Measurements from ENCODE around the gene MAPK8IP2.

MAPK8IP2 gene

DNA sequence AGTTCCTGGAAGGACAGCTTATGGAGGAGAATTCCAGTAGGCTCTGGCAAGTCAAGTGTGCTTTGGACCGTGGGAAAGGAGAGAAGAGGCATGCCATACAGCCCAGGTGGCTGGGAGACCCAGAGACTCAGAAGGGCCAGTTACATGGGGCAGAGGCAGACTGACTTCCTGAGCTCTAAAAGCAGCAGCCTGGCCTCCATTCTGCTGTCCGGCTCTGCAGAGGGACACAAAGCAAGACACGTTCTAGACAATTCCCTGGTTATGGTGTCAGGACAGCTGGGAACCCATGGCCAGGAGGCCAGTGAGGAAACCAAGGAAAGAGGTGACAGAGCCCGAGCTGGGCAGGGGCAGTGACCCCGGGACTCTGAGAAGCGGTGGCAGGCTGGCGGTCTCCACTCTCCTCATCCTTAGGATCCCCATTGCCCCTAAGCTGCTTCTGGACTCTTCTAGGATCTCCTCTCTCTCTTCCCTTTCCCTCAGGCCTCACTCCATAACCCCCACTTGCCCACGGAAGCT is 25.1 kb upstream of the MAPK8IP2 start:
- no peak for DNase-seq (ENCODE audit: low read depth in 2 of 2)

DNA sequence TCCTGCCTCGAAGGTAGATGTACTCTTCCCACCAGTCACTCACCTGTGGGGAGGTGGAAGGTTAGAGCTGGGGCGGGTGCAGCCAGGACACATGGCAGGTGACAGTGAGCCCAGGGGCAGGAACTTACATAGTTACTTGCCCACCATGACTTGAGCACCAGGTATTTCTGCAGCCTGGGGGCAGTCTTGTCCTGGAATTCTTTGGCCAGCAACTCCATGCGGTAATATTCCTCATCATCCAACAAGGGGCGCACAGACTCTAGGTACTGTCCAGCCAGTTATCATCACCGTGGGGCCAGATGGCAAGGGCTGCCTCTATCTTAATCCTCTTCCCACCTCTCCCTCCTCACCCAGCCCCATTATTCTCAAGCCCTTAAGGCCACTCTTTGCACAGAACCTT is 24.5 kb upstream of the MAPK8IP2 start:
- DNase-seq (ENCODE audit: low read depth in 2 of 2), result no peak

DNA sequence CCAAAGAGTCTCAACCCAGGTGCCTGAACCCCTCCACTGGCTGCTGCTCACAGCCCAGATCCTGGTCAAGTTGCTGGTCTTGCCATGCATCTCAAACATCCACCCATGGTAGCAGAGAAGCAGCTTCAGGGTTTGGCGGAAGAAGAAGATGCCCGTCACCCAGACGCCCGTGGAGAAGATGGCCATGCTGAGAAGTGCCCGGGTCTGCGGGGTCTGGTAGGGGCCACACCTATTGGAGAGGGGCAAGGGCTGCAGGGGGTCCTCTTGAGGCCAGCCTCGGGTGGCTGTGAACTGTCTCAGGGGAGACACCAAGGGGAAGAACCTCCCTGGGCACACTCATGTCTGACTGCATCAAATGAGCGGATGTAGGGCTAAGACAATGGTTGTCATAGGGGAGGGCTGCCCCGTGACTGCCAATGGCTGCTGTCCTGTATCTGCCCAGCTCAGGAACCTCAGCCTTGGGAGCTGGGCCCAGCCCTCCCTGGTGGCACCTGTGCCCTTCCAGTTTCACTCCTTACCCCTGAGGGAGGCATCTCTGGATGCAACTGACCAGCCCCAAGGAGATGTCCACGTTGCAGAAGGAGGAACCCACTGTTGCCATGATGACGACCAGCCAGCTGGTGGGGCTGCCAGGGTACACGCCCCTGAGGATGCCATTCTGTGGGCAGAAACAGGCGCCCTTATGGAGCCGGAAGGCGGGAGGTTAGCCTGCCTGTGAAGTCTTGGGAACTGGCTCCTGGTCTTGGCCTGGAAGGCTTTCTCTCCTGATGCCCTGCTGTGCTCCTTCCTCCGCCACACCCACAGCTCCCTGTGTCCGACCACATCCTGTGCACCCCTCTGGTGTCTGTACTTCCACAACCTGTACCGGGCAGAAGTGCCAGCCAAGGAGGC is 23.5 kb upstream of the MAPK8IP2 start:
- DNase-seq (ENCODE audit: low read depth in 2 of 2), result no peak

DNA sequence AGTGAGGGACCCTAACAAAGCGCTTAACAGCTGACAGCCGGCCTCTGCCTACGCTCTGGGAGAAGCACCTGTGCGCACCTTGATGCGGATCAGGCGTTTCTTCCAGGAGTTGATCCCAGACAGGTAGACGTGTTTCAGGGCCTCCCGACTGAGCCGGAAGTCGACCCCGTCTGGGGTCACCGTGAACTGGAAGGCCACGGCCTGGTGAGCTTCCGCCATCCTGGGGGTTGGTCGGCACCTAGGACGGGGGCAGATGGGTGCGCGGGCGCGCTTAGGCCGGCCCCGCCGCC is 23.0 kb upstream of the MAPK8IP2 start:
- DNase-seq (ENCODE audit: low read depth in 2 of 2), result no peak

DNA sequence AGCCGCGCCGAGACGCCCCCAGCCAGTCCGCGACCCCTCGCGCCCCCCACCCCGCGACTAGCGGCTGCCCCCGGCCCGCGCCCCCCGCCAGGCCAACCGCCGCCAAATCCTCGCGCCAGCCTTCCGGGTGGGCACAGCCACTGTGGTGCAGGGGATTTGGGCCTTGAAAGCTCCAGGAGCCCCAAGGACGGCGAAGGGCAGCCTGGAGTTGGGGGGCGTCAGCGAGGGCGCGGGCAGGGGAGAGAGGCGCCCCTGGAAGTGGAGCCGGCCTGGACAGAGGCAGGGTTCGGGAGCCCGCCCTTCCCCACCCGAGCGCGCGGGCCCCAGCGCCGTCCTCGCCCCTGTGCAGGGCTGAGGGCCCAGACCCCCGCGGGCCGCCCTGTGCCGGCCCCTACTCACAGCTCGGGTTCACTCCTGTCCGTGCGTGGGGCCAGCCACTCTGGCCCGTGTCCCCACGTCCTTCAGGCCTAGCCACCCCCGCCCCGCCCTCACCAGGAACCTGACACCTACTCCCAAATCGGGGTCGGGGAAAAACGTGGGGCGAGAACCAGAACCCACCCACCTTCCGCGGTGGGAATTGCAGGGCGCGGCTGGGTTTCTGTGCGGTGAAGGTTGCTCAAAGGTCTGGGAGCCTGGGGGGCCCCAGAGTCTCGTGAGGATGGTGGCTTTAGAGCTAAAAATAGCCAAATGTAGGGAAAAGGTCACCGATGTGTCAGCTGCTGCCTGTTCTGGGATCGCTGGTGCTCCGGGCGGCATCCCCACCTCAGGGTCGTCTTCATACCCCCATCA is 22.4 kb upstream of the MAPK8IP2 start, which contains the start of gene CPT1B:
CPT1B (minus strand) TSS at position 441 of the 789 bp plus-strand sequence. CDS start 512 bp downstream, outside the sequence.
- no peak for DNase-seq (ENCODE audit: low read depth in 2 of 2)

DNA sequence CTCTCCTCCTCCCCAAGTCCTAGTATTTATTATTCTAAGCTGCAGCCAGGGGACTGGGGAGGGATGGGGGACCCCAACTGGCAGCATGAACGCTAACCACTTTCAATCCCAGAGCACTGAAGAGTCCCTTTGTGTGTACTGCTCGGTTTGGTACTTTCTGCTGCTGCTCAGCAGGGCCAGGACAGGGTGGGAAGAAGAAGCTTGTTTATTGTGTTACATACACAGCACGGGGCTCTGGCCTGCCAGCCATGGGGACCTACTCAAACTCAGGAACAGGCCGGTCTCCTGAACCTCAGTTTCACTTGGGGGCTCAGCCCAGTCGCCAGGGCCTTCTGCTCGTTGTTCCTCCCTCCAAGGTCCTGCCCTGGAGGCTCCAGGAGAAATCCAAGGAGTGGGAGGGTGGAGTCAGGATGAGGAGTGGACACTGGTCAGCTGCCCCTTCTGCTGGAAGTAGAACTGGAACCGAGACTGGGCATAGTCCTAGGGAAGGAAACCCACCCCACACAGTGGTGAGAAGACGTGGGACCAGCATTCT is 21.8 kb upstream of the MAPK8IP2 start:
- DNase-seq (ENCODE audit: low read depth in 2 of 2), result no peak

DNA sequence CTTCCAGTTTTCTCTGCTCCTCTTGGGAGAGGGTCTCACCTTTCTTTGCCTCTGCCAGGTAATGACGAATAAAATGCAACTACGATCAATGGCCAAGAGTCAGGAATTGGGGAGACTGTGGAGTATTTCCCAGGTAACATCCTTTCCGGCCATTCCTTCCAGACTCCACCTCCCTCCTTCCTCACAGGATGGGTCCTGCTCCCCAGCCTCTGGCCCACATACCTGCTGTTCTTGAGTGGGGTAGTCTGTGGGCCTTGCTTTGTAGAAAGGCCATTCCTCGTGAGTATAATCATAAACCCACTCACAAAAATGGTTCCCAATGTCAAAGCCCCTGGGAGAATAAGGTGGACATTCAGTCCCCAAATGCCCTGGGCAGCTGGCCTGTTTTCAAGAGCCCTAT is 20.8 kb upstream of the MAPK8IP2 start:
- no peak for DNase-seq (ENCODE audit: low read depth in 2 of 2)

DNA sequence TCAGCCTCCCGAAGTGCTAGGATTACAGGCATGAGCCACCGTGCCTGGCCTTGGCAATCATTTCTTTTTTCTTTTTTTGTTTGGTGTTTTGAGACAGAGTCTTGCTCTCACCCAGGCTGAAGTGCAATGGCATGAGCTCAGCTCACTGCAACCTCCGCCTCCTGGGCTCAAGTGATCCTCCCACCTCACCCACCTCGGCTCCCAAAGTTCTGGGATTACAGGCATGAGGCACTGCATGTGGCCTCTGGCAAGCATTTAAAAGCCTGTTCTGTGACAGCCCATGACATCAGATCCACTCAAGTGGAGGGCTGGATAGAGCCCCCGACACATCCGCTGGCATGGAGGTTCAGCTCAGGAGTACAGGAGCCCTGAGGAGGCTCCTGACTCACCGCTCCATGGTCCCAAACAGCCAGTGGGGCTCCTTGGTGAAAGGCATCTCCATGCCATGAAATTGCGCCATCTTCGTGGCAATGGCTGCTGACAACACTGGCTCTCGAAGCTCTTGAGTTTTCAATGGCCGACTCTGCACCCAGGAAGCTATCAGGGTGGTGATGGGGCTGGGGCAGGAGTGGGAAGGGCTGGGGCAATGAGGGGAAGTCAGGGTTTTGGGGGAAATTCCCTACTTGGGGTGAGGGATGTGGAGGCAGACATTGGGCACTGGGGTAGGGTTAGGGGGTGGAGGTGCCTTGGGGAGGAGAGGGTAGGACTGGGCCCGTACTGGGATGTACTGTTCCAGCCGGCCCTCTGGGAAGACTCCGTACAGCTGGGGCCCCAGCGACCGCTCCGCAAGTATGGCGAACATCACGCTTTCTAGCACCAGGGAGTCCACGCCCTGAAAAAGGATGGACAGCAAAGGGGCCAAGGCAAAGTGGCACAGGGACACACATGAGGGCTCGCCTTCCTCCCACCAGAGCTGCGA is 19.3 kb upstream of the MAPK8IP2 start:
- no peak for DNase-seq (ENCODE audit: low read depth in 2 of 2)

DNA sequence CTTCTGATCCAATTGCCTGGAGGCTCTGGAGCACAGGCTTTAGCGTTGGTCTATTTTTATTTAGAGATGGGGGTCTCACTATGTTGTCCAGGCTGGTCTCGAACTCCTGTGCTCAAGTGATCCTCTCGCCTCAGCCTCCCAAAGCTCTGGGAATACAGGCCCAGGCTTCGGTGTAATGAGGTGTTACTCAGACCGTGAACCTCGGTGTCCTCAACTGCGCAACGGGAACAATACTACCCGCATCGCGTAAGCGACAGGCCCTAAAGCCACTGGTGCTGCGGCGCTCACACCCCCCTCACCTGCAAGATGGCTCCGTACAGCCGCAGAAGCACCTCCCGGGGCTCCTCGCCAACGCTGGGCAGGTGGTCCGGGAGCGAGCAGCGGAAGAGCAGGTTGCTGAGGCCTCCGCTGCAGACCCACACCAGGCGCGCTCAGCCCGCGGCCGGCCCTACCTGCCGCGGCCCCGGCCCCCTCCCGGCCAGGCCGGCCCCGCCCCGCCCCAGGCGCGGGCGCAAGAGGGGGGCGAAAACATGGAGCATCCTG is 18.6 kb upstream of the MAPK8IP2 start:
- no peak for DNase-seq (ENCODE audit: low read depth in 2 of 2)

DNA sequence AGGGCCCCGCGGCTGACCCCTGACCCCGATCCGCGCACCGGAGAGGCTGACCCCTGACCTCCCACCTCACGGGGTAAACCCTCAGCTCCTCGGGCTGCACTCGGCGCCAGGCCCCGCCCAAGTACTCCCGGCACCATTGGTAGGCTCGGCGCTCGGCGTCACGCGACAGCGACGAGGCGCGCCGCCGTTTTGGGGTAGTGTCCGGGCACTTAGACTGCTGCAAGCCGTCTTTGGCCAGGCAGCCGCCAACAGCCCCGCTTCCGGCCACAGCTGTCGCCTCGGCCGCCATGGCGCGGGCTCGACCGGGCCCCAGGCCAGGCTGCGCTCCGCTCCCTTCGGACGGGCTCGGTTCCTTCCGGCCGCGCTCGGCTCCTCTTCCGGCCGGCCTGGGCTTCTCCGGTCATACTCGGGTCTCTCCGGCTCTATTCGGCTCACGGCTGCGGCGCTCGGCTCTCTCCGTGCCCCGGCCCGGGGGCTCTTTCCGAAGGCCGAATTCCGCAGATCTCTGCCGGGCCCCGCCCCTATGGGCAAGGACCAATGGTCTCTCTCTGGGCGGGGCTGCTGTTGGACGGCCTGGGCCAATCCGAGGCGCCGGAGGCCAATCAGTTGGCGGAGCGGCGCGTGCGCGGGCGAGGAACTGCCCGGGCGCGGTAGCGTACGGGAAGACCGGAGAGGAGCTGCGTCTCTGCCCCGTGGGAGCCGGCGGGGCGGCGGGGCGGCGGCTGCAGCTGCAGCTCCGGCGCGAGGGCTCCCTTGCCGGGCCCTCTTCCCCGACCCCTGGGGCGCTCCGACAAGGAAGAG is 17.9 kb upstream of the MAPK8IP2 start, which contains the start of gene CHKB:
CHKB (minus strand) TSS at position 357 of the 801 bp plus-strand sequence; CDS start at position 289, 68 bp downstream.
- peak; percentile 90 to 92 for DNase-seq (ENCODE audit: low read depth in 2 of 2)

DNA sequence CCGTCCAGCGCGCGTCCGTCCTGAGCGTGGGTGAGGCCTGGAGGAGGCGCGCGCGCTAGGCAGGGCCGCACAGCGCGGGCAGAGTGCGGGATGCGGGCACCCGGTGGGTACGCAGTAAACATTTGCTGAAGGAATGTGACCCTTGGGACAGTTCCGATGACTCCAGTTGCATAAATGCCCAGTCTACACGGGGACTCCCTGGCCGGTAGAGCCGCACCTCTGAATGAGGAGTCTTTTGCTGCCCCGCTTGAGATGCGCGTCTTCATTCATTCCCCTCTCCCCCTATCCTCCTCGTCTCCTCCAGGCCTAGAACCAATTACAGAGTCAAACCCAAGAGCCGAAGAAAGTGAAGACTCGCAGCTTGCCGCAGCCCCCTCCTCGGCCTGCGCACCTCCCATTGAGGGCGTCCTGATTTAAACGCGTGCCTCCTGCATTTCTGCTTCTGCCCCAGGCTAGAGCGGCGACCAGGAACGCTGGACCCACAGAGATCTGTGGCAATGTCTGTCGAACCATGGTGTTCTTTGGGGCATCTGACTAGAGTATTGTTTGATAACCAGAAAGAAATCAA is 17.2 kb upstream of the MAPK8IP2 start:
- DNase-seq (ENCODE audit: low read depth in 2 of 2), result no peak

DNA sequence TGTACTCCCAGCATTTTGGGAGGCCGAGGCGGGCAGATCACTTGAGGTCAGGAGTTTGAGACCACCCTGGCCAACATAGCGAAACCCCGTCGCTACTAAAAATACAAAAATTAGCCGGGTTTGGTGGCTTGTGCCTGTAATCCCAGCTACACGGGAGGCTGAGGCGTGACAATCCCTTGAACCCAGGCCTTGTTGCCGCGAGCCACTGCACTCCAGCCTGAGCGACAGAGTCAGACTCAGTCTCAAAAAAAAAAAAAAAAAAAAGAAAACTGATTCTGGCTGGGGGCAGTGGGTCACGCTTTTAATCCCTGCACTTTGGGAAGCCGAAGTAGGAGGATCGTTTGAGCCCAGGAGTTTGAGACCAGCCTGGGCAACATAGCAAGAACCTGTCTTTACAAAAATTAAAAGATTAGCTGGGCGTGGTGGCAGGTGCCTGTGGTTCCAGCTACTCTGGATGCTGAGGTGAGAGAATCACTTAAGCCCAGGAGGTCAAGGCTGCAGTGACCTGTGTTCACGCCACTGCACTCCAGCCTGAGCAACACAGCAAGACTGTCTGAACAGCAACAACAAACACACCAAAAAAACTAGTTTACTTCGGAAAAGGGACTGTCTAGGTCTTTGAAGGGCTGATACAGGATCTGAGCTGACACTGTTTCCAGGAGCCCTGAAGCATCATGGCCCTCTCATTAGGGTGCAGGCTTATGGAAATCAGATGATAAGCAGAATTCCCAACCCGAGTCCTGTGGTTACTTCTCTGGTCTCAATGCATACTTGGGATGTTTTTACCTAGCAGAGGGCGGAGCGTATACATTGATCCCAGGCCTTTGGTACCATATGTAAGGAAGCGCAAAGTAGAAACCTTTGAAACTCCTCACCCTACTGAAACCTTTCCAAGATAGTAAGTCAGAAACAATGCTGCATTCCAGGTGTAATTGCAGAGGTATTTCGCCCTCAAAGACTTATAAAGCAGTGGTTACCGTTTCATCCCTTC is 16.2 kb upstream of the MAPK8IP2 start:
- DNase-seq (ENCODE audit: low read depth in 2 of 2), result no peak

DNA sequence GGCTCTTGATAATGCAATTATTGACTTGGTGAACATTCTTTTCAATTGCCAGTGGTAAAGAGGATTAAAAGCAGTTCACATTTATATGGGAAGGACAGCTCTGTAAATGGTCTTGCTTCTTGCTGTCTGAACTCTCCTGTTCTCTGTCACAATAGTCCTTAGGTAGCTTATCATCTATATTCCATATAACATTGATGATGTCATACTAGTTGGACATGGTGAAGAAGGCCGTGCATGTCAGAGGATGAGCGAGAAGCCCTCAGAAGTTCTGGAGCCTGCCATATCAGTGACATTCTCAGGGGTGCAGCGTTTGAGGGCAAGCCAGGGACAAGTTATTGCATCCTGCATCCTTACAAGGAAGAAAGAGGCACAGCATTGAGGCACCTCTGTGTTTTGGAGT is 15.4 kb upstream of the MAPK8IP2 start:
- DNase-seq (ENCODE audit: low read depth in 2 of 2), result no peak

DNA sequence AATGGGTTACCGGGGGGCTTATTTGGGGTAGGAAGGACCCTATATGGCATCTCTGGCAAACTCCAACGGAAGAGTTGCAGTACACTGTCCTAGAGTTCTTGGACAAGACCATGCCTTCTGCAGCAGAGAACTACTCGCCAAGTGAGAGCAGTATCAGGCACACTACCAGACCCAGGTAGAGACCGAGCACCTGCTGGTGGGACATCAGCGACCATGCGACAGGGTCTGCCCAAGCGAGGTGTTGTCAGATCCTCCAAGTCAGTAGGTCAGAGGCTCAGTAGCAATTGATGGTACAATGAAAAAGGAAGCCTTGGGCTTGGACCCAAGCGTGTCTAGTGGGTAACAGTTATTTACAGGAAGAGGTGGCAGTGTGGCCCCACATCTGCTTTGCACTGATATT is 14.8 kb upstream of the MAPK8IP2 start:
- no peak for DNase-seq (ENCODE audit: low read depth in 2 of 2)

DNA sequence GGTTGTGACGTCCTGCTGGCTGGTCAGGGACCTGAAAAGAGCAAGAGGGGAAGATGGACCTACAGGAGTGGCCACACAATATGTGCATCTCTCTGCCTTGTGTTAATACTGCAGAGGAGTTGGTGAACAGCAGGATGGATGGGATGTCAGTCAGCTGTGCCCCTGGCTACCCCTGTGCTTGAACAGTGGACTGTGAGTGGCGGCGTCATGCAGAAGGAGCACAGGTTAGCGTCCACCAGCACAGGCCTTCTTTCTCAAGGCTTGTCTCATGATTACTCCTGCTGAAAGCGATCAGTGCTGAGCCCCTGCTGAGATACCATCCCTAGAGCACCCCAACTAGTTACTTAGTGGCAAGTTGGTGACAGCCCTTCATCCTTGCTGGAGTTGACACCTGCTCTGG is 14.2 kb upstream of the MAPK8IP2 start:
- no peak for DNase-seq (ENCODE audit: low read depth in 2 of 2)

DNA sequence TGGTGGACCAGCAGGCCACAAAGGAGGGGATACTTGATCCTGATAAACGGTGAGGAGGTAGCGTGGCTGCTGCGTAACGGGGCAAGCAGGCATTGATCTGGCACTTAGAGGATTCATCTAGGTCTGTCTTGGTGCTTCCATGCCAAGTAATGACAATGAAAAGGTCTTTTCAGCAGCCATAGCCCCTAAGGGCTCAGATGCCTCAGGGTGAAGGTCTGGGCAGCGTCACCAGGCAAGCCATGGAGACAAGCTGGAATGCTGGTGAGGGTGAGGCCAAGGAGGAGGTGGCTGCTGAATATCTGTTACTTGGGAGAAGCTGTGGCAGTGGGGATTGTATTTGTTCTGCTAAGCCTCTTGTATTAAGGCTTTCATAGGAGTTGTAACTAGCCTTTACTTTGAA is 13.2 kb upstream of the MAPK8IP2 start:
- DNase-seq (ENCODE audit: low read depth in 2 of 2), result no peak

DNA sequence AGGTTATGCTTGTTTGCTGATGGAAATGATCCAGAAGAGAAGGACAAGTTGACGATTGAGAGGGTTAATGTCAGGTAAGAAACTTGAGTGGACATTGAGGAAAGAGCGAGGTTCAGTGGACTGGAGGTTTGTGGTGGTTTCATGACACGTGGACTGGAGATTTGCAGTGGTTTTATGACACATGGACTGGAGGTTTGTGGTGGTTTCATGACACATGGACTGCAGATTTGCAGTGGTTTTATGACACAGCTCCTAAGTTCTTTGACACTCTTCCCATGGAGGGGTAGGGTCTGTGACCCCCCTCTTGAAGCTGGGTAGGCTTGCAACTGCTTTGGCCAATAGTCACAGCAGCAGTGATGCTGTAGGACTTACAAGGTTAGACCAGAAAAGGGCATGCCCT is 5.4 kb upstream of the MAPK8IP2 start:
- DNase-seq (ENCODE audit: low read depth in 2 of 2), result no peak

DNA sequence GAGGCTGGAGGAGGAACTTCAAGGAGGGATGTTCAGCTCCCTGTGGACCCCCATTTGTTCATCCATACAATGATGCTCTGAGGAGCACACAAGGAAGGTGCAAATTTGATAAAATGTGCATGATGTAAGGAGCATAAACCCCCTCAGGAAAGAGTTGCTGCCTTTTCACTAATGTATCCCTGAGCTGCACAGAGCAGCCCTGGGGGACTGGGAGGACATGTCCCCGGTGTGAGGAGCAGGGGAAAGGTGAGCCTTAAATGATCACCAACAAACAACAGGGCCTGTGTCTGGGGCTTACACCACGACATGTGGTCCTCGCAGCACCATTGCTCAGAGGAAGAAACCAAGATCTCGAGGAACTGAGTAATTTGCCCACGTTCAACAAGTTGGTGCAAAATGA is 3.5 kb upstream of the MAPK8IP2 start:
- DNase-seq (ENCODE audit: low read depth in 2 of 2), result no peak

Data from fibroblast of skin of left biceps (primary cell).